Panc1 (cell line): ENCODE results near the gene AMFR. TPM values are rescaled to one million over a fixed set of nuclear protein-coding genes. Genes with fewer than 3 reads are reported as not detected.

Experiments used
- ATAC-seq: fragments of 200-7000 bp; cut with Tn5 transposase; 2 replicates; pipeline ENCODE4 v1.9.1; 2020; ENCODE audit warnings: mild to moderate bottlenecking, moderate library complexity
- BruUV-seq: library from RNA; stranded (reverse); fragments of 400-500 nt; replicated peaks from 2 replicates; lab custom pipeline; 2021; lab: Mats Ljungman, UMichigan
- CTCF ChIA-PET: fragments of 300-600 bp; sonication (Branson Sonifier 250); formaldehyde crosslinking; loops from one replicate; lab custom pipeline; 2022; ENCODE audit warnings: antibody characterized with exemption; lab: Charles Lee
- POLR2A ChIA-PET: fragments of 300-600 bp; sonication (Branson Sonifier 250); formaldehyde crosslinking; loops from one replicate; lab custom pipeline; 2022; ENCODE audit warnings: antibody characterized with exemption; lab: Charles Lee
- DNase-seq: peaks from one replicate; pipeline ENCODE4 v3.0.0-alpha.2; 2010; ENCODE audit warnings: low read depth, low spot score
- H3K27ac ChIP-seq: 2 replicates; pipeline ENCODE4 v1.5.1; 2011; ENCODE audit warnings: mild to moderate bottlenecking, low read length, inconsistent platforms
- H3K27me3 ChIP-seq: fragments of 200-500 bp; sonication (Bioruptor generic); 2 replicates; pipeline ENCODE4 v1.6.0; 2014; ENCODE audit warnings: low read length, inconsistent platforms; ENCODE audit not compliant: control insufficient read depth, insufficient read depth
- H3K36me3 ChIP-seq: fragments of 200-500 bp; sonication (Bioruptor generic); 2 replicates; pipeline ENCODE4 v1.5.1; 2014; ENCODE audit warnings: inconsistent platforms, mild to moderate bottlenecking, low read length, moderate library complexity; ENCODE audit not compliant: control insufficient read depth, insufficient read depth
- H3K4me1 ChIP-seq: 2 replicates; pipeline ENCODE4 v1.5.1; 2011; ENCODE audit warnings: inconsistent platforms, mild to moderate bottlenecking, low read length, moderate library complexity; ENCODE audit not compliant: control insufficient read depth, insufficient read depth
- H3K4me3 ChIP-seq, 2 experiments: 2 replicates each; pipeline ENCODE4 v1.5.1; 2011 to 2012; ENCODE audit warnings: low read depth in 2 of 2, low read length in 2 of 2, mild to moderate bottlenecking in 2 of 2, inconsistent platforms in 1 of 2, moderate library complexity in 1 of 2
- H3K9me3 ChIP-seq: fragments of 200-500 bp; sonication (Bioruptor generic); 2 replicates; pipeline ENCODE4 v1.5.1; 2014; ENCODE audit warnings: low read depth, mild to moderate bottlenecking, inconsistent platforms, low read length, moderate library complexity; ENCODE audit not compliant: control insufficient read depth, insufficient read depth
- CTCF ChIP-seq: fragments of 450-650 bp; IDR thresholded peaks from 2 replicates; pipeline ENCODE4 v1.5.1; 2017; ENCODE audit warnings: mild to moderate bottlenecking
- POLR2AphosphoS5 ChIP-seq: IDR thresholded peaks from 2 replicates; pipeline ENCODE4 v1.6.1; 2012; ENCODE audit warnings: mild to moderate bottlenecking, low read depth, low read length, moderate library complexity
- REST ChIP-seq, 2 experiments: IDR thresholded peaks; 2 replicates each; pipeline ENCODE4 v1.6.1; 2011 to 2012; ENCODE audit warnings: low read depth in 2 of 2, control low read depth in 1 of 2, low read length in 1 of 2, mild to moderate bottlenecking in 1 of 2, moderate library complexity in 1 of 2; ENCODE audit not compliant: insufficient read depth in 1 of 2
- SIN3A ChIP-seq: IDR thresholded peaks from 2 replicates; pipeline ENCODE4 v1.6.1; 2012; ENCODE audit warnings: low read depth, mild to moderate bottlenecking, low read length, moderate library complexity, borderline replicate concordance; ENCODE audit not compliant: insufficient read depth
- TCF7L2 ChIP-seq: IDR thresholded peaks from 2 replicates; pipeline ENCODE4 v1.6.1; 2011; ENCODE audit warnings: mild to moderate bottlenecking, low read depth, low read length, inconsistent platforms
- in situ Hi-C: cut with HindIII; loops from 2 replicates; pipeline ENCODE4 v1.10.0; 2016; ENCODE audit warnings: low sequenced_read_pairs, low pct_unique_long_range_greater_than_20kb
- intact Hi-C: fragments of 100-400 bp; cut with micrococcal nuclease; formaldehyde crosslinking; loops from one replicate; pipeline ENCODE4 v1.10.0; 2022; ENCODE audit not compliant: unreplicated experiment
- total RNA-seq: library from RNA; stranded (reverse); gene quantifications from one replicate; pipeline ENCODE4 v1.2.1, GENCODE V29; 2021; ENCODE audit not compliant: unreplicated experiment

Gene AMFR
- total RNA-seq, 1 experiment from 2014 or later = 89.6 TPM

- in situ Hi-C loops (no loop called here), intact Hi-C loops (no loop called here)
- H3K27me3 ChIP-seq = no peaks in the 10 kb centered on the region
- no peak overlapping the region for H3K4me3 ChIP-seq
- POLR2A ChIA-PET = no interaction called here
- H3K4me1 ChIP-seq = no peaks in the 10 kb centered on the region
- no peak overlapping the region for H3K27ac ChIP-seq
- ATAC-seq (no peak), DNase-seq (no peak)
- TF ChIP-seq TCF7L2 (no peak), SIN3A (no peak), REST (IDR thresholded peaks at IDR 0.05; ENCODE audit: insufficient read depth in 1 of 2, low read depth in 2 of 2, low read length in 1 of 2) (no peak), CTCF (no peak), POLR2AphosphoS5 (no peak)
- BruUV-seq = no TSS peak
- no peaks in the 10 kb centered on the region for H3K36me3 ChIP-seq
- CTCF ChIA-PET = no interaction called here
- no peaks in the 10 kb centered on the region for H3K9me3 ChIP-seq
These were observed 62.1 kb downstream of the AMFR start for GRCh38 chr16:56363181-56363716.

- Histone ChIP-seq H3K4me3 (no peak overlapping the region), H3K27ac (no peak overlapping the region), H3K4me1 (no peaks in the 10 kb centered on the region), H3K36me3 (no peaks in the 10 kb centered on the region), H3K9me3 (no peaks in the 10 kb centered on the region), H3K27me3 (no peaks in the 10 kb centered on the region)
- POLR2A ChIA-PET = no interaction called here
- intact Hi-C loops (no loop called here), in situ Hi-C loops (no loop called here)
- CTCF ChIA-PET = no interaction called here
- TF ChIP-seq TCF7L2 = no peak
- TF ChIP-seq SIN3A = no peak
- no peak for TF ChIP-seq REST (IDR thresholded peaks at IDR 0.05; ENCODE audit: insufficient read depth in 1 of 2, low read depth in 2 of 2, low read length in 1 of 2)
- TF ChIP-seq POLR2AphosphoS5 = no peak
- TF ChIP-seq CTCF = no peak
- no peak for ATAC-seq
- no TSS peak for BruUV-seq
- no peak for DNase-seq
These were observed 62.6 kb downstream of the AMFR start for GRCh38 chr16:56362706-56363105.
